ENCODE results near the gene CDH13.

The CDH13 gene

GRCh38 chr16:83040174-83040573, 413.4 kb downstream of the CDH13 start:
- DNase-seq (ENCODE audit: low read depth in 3 of 3), result no peak

GRCh38 chr16:83044589-83044988, 417.8 kb downstream of the CDH13 start:
- no peak for DNase-seq (ENCODE audit: low read depth in 3 of 3)

- DNase-seq (ENCODE audit: low read depth in 3 of 3), result no peak
Observed at GRCh38 chr16:83045790-83046189, 419.0 kb downstream of the CDH13 start.

- DNase-seq (ENCODE audit: low read depth in 3 of 3), result no peak
Observed at GRCh38 chr16:83046664-83047063, 419.9 kb downstream of the CDH13 start.

GRCh38 chr16:83051451-83051850, 424.7 kb downstream of the CDH13 start:
- DNase-seq (ENCODE audit: low read depth in 3 of 3), result no peak

- no peak for DNase-seq (ENCODE audit: low read depth in 3 of 3)
Observed at GRCh38 chr16:83054283-83054682, 427.5 kb downstream of the CDH13 start.

GRCh38 chr16:83058376-83058775, 431.6 kb downstream of the CDH13 start:
- DNase-seq (ENCODE audit: low read depth in 3 of 3), result no peak

- no peak for DNase-seq (ENCODE audit: low read depth in 3 of 3)
Observed at GRCh38 chr16:83059237-83059636, 432.5 kb downstream of the CDH13 start.

GRCh38 chr16:83066011-83066410, 439.2 kb downstream of the CDH13 start:
- no peak for DNase-seq (ENCODE audit: low read depth in 3 of 3)

GRCh38 chr16:83066881-83067280, 440.1 kb downstream of the CDH13 start:
- DNase-seq (ENCODE audit: low read depth in 3 of 3), result no peak

GRCh38 chr16:83068686-83069085, 441.9 kb downstream of the CDH13 start:
- no peak for DNase-seq (ENCODE audit: low read depth in 3 of 3)

GRCh38 chr16:83070416-83071209, 443.8 kb downstream of the CDH13 start:
- no peak for DNase-seq (ENCODE audit: low read depth in 3 of 3)

GRCh38 chr16:83075956-83076355, 449.2 kb downstream of the CDH13 start:
- no peak for DNase-seq (ENCODE audit: low read depth in 3 of 3)

GRCh38 chr16:83083361-83083760, 456.6 kb downstream of the CDH13 start:
- DNase-seq (ENCODE audit: low read depth in 3 of 3), result no peak

- no peak for DNase-seq (ENCODE audit: low read depth in 3 of 3)
Observed at GRCh38 chr16:83085660-83086059, 458.9 kb downstream of the CDH13 start.

GRCh38 chr16:83095941-83096692, 469.3 kb downstream of the CDH13 start:
- no peak for DNase-seq (ENCODE audit: low read depth in 3 of 3)

- DNase-seq (ENCODE audit: low read depth in 3 of 3), result no peak
Observed at GRCh38 chr16:83098536-83098935, 471.8 kb downstream of the CDH13 start.

GRCh38 chr16:83100679-83101078, 473.9 kb downstream of the CDH13 start:
- no peak for DNase-seq (ENCODE audit: low read depth in 3 of 3)

- DNase-seq (ENCODE audit: low read depth in 3 of 3), result no peak
Observed at GRCh38 chr16:83102336-83102735, 475.6 kb downstream of the CDH13 start.

GRCh38 chr16:83105279-83106077, 478.7 kb downstream of the CDH13 start:
- DNase-seq (ENCODE audit: low read depth in 3 of 3), result no peak

- no peak for DNase-seq (ENCODE audit: low read depth in 3 of 3)
Observed at GRCh38 chr16:83109490-83110125, 482.8 kb downstream of the CDH13 start.

GRCh38 chr16:83110269-83110668, 483.5 kb downstream of the CDH13 start:
- DNase-seq (ENCODE audit: low read depth in 3 of 3), result no peak
